Ovary (tissue), 10 donors: ENCODE measurements around the gene FXYD1. TPM values are rescaled to one million over a fixed set of nuclear protein-coding genes. Genes with fewer than 3 reads are reported as not detected.
A peak's percentile ranks its signal among the peaks of the same experiment; 100 is the strongest.

ENCODE experiments used
- DNase-seq, 5 donors: peaks; one replicate each; pipeline ENCODE4 v3.0.0-alpha.2; 2019 to 2020
- H3K27ac ChIP-seq, 2 donors: fragments of 200-600 bp; one replicate each; pipeline versions ENCODE4 v1.5.1 to v1.8.0; 2019 to 2022
- H3K27me3 ChIP-seq: fragments of 200-600 bp; one replicate; pipeline ENCODE4 v1.8.0; 2022
- H3K36me3 ChIP-seq: fragments of 200-600 bp; sonication (generic); one replicate; pipeline ENCODE4 v1.5.1; 2019
- H3K4me1 ChIP-seq: one replicate; pipeline ENCODE4 v1.8.1; 2013; ENCODE audit warnings: mild to moderate bottlenecking, moderate library complexity; ENCODE audit not compliant: insufficient read depth
- H3K4me3 ChIP-seq: fragments of 200-600 bp; sonication (generic); one replicate; pipeline ENCODE4 v1.5.1; 2017
- H3K9me3 ChIP-seq, 2 donors: fragments of 200-600 bp in 1 of 2; sonication (generic) in 1 of 2; one replicate each; pipeline versions ENCODE4 v1.5.1 to v1.8.1; 2013 to 2019; ENCODE audit warnings: mild to moderate bottlenecking in 1 of 2, moderate library complexity in 1 of 2
- CTCF ChIP-seq, 3 donors: fragments of 450-650 bp in 2 of 3; fragments of 200-600 bp in 1 of 3; IDR thresholded peaks; one replicate each; pipeline versions ENCODE4 v1.5.1 to v1.8.0; 2016 to 2022; ENCODE audit warnings: antibody characterized with exemption in 3 of 3, mild to moderate bottlenecking in 1 of 3
- EP300 ChIP-seq: sonication (generic); formaldehyde crosslinking; IDR thresholded peaks from one replicate; pipeline ENCODE4 v1.6.1; 2017; ENCODE audit warnings: antibody characterized with exemption
- POLR2A ChIP-seq: fragments of 450-650 bp; IDR thresholded peaks from one replicate; pipeline ENCODE4 v1.6.1; 2017; ENCODE audit warnings: antibody characterized with exemption, mild to moderate bottlenecking, moderate library complexity
- WGBS, 3 donors: extraction: QIAGEN DNeasy Blood & Tissue Kit in 1 of 3; methylation state at CpG; one replicate each; pipeline versions ENCODE4 v1.1.5 to v1.1.7; 2013 to 2017; 5-methylcytosine and 5-hydroxymethylcytosine counted together
- intact Hi-C, 4 donors: fragments of 100-400 bp; cut with DNase I; formaldehyde crosslinking; loops; one replicate each; pipeline versions ENCODE4 v1.11.0 to v1.15.1; 2022 to 2023
- long read RNA-seq, 3 donors: library from polyadenylated mRNA in 2 of 3; unstranded in 2 of 3; transcript quantifications; one replicate each; pipeline ENCODE4 v2.0.0 and lab custom pipeline, GENCODE V29; 2021 to 2026
- polyA plus RNA-seq, 2 donors: library from polyadenylated mRNA; stranded (reverse); fragments of 200-250 nt in 1 of 2; fragments of 350-450 nt in 1 of 2; fragmentation: Illumina TruSeq in 1 of 2; extraction: RNeasy Lipid Tissue Mini Kit (QIAGEN cat#74804) in 1 of 2; gene quantifications; one replicate each; pipeline ENCODE4 v1.2.3, GENCODE V29; 2013 to 2014
- total RNA-seq, 7 donors: library from RNA; depleted of rRNA in 2 of 7; stranded (reverse); fragments of >200 nt in 2 of 7; fragmentation: NEBNext Ultra II Directional in 3 of 7; extraction: Animal tissue kit (Norgen Biotek cat#: 25700) in 3 of 7; gene quantifications; one replicate each; pipeline versions ENCODE4 v1.1.0 to v1.2.4, GENCODE V29; 2016 to 2023
- donor health status: DM: no; HTN: no; CAD: no; lungs with moderate emphysema.
- donor health status: DM: no; HTN: no; CAD: no.
- donor health status: Bipolar disorder and iron deficiency.
- donor health status: DM: yes; HTN: yes; CAD: no.
- donor health status: DM: no; HTN: no; CAD: no.
- donor health status: DM: yes; HTN: yes; CAD: no.

FXYD1 gene
- total RNA-seq (100 to 1,000 TPM in 3 of 7 donors, 10 to 100 TPM in 4; 26.7 to 204 (median 95.8) TPM), polyA plus RNA-seq (100 to 1,000 TPM in 1 of 2 donors, 10 to 100 TPM in 1; 88.5 to 134 TPM)
- long read RNA-seq, donor 1: 0 reads
- long read RNA-seq, donor 2, transcript FXYD1-201 (8 exons, 592 nt): major isoform, 8 of 8 reads
- long read RNA-seq, donor 2, partial matches to known transcripts: 0 of 8 reads
- long read RNA-seq, donor 2, other reads (novel, unspliced or antisense): 0 of 8 reads
- long read RNA-seq, donor 3, transcript FXYD1-201 (8 exons, 592 nt): major isoform, 17 of 43 reads
- long read RNA-seq, donor 3, partial matches to known transcripts: 17 of 43 reads
- long read RNA-seq, donor 3, other reads (novel, unspliced or antisense): 7 of 43 reads

GRCh38 chr19:35138305-35138892 lies at the start of gene FXYD1:
FXYD1 (plus strand) TSS chr19:35138824; CDS start chr19:35140080, 1,256 bp downstream.
- H3K4me3 ChIP-seq: peak within 1 kb of the TSS; percentile 52
- peak; percentile 62 to 83 (median 79) for DNase-seq
- WGBS, 3 donors: 14 to 21% (median 17%) methylated on average over 15 to 18 of the region's 18 CpGs
- H3K36me3 ChIP-seq: no peaks in the 10 kb centered on the region
- H3K4me1 ChIP-seq: peaks cover 12% of the 10 kb centered on the region
- peak within 1 kb of the TSS; percentile 62 to 95 for H3K27ac ChIP-seq
- no peaks in the 10 kb centered on the region for H3K27me3 ChIP-seq
- TF ChIP-seq POLR2A (no peak), EP300 (no peak), CTCF (IDR thresholded peaks at IDR 0.05) (no peak)
- intact Hi-C loops: loop anchor here in 1 of 4 donors (2.0 kb wide), 1 partner anchor 14 kb away; no protein-coding TSS in a partner anchor
- H3K9me3 ChIP-seq: no peaks in the 10 kb centered on the region

- no peak overlapping the region for H3K4me3 ChIP-seq
- WGBS, 3 donors: 79 to 83% (median 81%) methylated on average over 8 of the region's 8 CpGs
- DNase-seq: no peak
- TF ChIP-seq CTCF (IDR thresholded peaks at IDR 0.05) (no peak), POLR2A (no peak), EP300 (no peak)
- H3K9me3 ChIP-seq: no peaks in the 10 kb centered on the region
- no peak overlapping the region for H3K27ac ChIP-seq
- no peaks in the 10 kb centered on the region for H3K36me3 ChIP-seq
- H3K27me3 ChIP-seq: no peaks in the 10 kb centered on the region
- intact Hi-C loops: no loop called here
- no peaks in the 10 kb centered on the region for H3K4me1 ChIP-seq
Measured at GRCh38 chr19:35089554-35089953, 49.1 kb upstream of the FXYD1 start.

GRCh38 chr19:35090160-35090505 lies 48.5 kb upstream of the FXYD1 start:
- no peak overlapping the region for H3K4me3 ChIP-seq
- intact Hi-C loops: loop anchor here in 3 of 4 donors (2.0 to 10.0 kb wide), 3 partner anchors 115 to 118 kb away; no protein-coding TSS in a partner anchor

More at GRCh38 chr19:35090160-35090505, 48.5 kb upstream of the FXYD1 start:
- Histone ChIP-seq H3K4me1 (no peaks in the 10 kb centered on the region), H3K27ac (no peak overlapping the region), H3K27me3 (no peaks in the 10 kb centered on the region), H3K9me3 (no peaks in the 10 kb centered on the region), H3K36me3 (no peaks in the 10 kb centered on the region)
- DNase-seq: no peak
- no peak for TF ChIP-seq CTCF (IDR thresholded peaks at IDR 0.05)
- no peak for TF ChIP-seq EP300
- no peak for TF ChIP-seq POLR2A
- WGBS, 3 donors: 22 to 31% (median 22%) methylated on average over 9 of the region's 9 CpGs
